NCI-H2107 treated with DMSO at 0.1 percent for 48 hours (cell line): ENCODE results near the gene DLAT.
"Not testable (repeated sequence)": the region's sequence is repeated elsewhere in the genome, so short reads cannot be mapped to it uniquely, and the experiment has no call there.

ENCODE experiments used
- DNase-seq: peaks from one replicate; lab custom pipeline; 2025; ENCODE audit not compliant: unreplicated experiment; lab: John Stamatoyannopoulos, UW

DLAT gene

GRCh38 chr11:112024773-112025678, at the start of gene DLAT:
Gene DLAT (plus strand): TSS chr11:112025408. CDS start chr11:112025473, 65 bp downstream.
- peak; percentile 78 for DNase-seq

GRCh38 chr11:111976119-111976766, 49.0 kb upstream of the DLAT start:
- DNase-seq, result no peak

DNA sequence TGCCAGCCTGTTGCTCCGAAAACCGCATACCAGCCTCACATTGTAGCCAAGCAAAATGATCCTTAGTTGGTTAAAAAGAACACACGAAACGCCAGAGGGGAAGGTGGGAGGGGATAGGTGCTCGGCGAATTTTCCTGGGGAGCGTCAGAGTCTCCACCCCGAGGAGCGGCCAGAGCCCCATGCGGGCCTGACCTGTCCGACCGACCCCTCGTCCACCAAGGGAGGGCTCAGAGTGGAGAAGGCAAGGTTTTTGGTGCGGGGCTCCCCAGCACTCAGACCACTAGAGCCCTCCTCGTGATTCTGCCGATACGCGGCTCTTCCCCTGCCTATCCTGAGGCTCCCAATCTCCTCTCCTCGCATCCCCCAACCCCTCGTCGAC, 48.5 kb upstream of the DLAT start:
- no peak for DNase-seq

GRCh38 chr11:111977146-111978027, 47.8 kb upstream of the DLAT start:
- DNase-seq, result no peak

GRCh38 chr11:111978028-111978771, 47.0 kb upstream of the DLAT start:
- DNase-seq, result no peak

GRCh38 chr11:111980062-111980461, 45.1 kb upstream of the DLAT start:
- no peak for DNase-seq

DNA sequence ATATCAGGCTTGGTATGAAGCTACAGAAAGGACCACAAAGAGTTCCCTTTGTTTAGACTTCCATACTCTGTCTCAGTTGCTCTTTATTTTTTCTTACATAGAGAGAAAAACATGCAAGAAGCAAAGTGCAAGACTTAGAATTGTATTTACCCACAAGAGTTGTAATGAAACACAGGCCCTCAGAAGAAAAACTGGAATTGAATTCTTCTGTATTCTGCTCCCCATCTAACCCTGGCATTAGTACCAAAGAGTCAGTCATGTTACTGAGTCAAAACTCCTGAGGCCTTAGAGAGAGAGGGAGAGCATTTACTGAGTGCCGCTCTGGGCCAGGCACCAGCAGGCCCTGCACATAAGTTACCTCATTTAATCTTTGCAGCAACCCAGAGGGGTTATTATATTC, 43.9 kb upstream of the DLAT start:
- no peak for DNase-seq

DNA sequence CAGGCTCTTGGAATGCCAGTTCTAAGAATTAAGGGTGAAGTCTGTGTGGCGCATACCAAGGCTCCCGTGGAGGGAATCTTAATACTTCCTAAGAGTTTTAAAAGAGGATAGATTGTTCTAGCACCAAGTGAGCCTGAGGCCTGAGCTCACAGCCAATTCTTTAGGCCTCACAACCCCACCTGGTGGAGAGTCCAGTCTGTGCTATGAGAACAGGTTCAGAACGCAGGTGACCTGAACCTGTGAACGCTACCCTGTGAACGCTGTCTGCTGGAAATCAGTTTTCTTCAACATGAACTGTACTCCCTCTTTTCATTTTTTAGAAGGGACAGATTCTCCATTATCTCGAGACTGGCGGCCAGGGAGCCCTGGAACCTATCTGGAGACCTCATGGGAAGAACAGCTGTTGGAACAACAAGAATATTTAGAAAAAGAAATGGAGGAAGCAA, 43.2 kb upstream of the DLAT start:
- peak; percentile 46 for DNase-seq

GRCh38 chr11:111982541-111983186, 42.5 kb upstream of the DLAT start:
- no peak for DNase-seq

GRCh38 chr11:111983187-111983986, 41.8 kb upstream of the DLAT start:
- no peak for DNase-seq

DNA sequence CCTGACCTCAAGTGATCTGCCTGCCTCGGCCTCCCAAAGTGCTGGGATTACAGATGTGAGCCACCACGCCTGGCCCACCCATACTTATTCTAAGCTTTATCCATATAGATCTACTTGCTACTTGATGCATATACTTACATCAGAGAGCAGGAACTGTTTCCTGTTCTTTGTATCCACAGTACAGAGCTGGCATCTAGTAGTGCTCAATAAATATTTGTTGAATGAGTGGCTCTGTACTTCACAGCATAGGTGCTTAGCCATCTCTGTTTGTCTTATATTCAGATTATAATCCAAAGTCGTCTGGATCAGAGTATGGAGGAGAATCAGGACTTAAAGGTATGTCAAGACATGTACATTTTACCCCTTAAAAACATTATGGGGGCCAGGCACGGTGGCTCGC, 38.6 kb upstream of the DLAT start:
- DNase-seq, result no peak

DNA sequence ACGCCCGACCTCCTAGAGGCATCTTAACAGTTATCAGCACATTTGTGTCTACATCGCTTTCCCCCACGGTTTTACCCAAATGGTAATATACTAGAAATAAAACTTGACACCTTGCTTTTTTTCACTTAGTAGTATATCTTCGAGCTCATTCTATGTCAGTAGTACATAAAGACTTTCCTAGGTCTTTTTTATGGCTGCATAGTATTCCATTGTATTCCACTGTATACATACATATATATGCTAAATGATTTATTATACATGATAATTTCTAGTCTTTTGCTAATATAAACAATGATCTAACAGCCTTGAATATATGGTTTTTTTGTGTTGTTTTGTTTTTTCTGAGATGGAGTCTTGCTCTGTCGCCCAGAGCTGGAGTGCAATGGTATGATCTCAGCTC, 34.8 kb upstream of the DLAT start:
- no peak for DNase-seq

GRCh38 chr11:111992206-111992855, 32.9 kb upstream of the DLAT start:
- no peak for DNase-seq

- DNase-seq, result no peak
Observed at GRCh38 chr11:111996129-111996528, 29.1 kb upstream of the DLAT start.

DNA sequence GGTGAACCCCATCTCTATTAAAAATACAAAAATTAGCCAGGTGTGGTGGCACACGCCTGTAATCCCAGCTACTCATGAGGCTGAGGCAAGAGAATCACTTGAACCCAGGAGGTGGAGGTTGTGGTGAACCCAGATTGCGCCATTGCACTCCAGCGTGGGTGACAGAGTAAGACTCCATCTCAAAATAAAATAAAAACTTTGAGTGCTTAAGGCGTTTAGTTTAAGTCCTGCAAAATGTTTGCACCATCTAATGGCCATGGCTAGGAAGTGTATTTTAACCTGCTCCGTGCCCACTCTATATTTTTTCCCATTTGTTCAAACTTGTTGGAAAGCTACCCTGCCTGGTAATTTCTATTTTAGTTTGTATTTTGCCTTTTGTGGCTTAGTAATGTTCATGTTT, 28.5 kb upstream of the DLAT start:
- DNase-seq, result not testable (repeated sequence)

DNA sequence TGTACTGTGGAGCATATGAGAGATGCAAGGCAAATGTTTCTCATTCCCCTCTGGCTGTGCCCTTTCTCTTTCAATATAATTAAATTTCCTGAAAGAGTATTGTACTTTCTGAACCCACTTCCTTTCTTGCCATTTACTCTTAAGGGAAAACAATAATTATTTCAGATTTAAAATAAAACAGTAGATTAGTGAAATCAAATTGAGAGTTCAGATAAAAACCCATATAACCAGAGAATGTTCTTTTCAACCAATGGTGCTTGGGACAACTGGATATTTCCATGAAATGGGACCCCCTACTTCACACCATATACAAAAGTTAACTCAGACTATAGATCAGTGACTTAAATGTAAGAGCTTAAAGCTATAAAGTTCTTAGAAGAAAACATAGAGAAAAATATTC, 26.1 kb upstream of the DLAT start:
- DNase-seq, result no peak

GRCh38 chr11:112000703-112001102, 24.5 kb upstream of the DLAT start:
- no peak for DNase-seq

- no peak for DNase-seq
Observed at GRCh38 chr11:112002491-112003216, 22.6 kb upstream of the DLAT start.
